ENCODE measurements around the gene CHCHD3.

Gene CHCHD3

GRCh38 chr7:132773527-132773956 is 308.3 kb downstream of the CHCHD3 start:
- peak; percentile 79 for DNase-seq (ENCODE audit: low read depth)

GRCh38 chr7:132771301-132771730 is 310.6 kb downstream of the CHCHD3 start:
- no peak for DNase-seq (ENCODE audit: low read depth)

GRCh38 chr7:132770055-132770454 is 311.8 kb downstream of the CHCHD3 start:
- no peak for DNase-seq (ENCODE audit: low read depth)

GRCh38 chr7:132769280-132769679 is 312.6 kb downstream of the CHCHD3 start:
- no peak for DNase-seq (ENCODE audit: low read depth)

- no peak for DNase-seq (ENCODE audit: low read depth)
Observed at GRCh38 chr7:132768099-132768498, 313.8 kb downstream of the CHCHD3 start.

- DNase-seq (ENCODE audit: low read depth): no peak
Observed at GRCh38 chr7:132767378-132767777, 314.5 kb downstream of the CHCHD3 start.

- no peak for DNase-seq (ENCODE audit: low read depth)
Observed at GRCh38 chr7:132766660-132767059, 315.2 kb downstream of the CHCHD3 start.

GRCh38 chr7:132765861-132766260 is 316.0 kb downstream of the CHCHD3 start:
- DNase-seq (ENCODE audit: low read depth): no peak

- DNase-seq (ENCODE audit: low read depth): no peak
Observed at GRCh38 chr7:132764762-132765161, 317.1 kb downstream of the CHCHD3 start.

GRCh38 chr7:132760866-132761265 is 321.0 kb downstream of the CHCHD3 start:
- DNase-seq (ENCODE audit: low read depth): no peak

GRCh38 chr7:132760244-132760623 is 321.7 kb downstream of the CHCHD3 start:
- peak; percentile 27 for DNase-seq (ENCODE audit: low read depth)

- no peak for DNase-seq (ENCODE audit: low read depth)
Observed at GRCh38 chr7:132759482-132760243, 322.2 kb downstream of the CHCHD3 start.

GRCh38 chr7:132758986-132759385 is 322.9 kb downstream of the CHCHD3 start:
- DNase-seq (ENCODE audit: low read depth): no peak

- DNase-seq (ENCODE audit: low read depth): no peak
Observed at GRCh38 chr7:132757783-132758182, 324.1 kb downstream of the CHCHD3 start.

- DNase-seq (ENCODE audit: low read depth): no peak
Observed at GRCh38 chr7:132756484-132756990, 325.4 kb downstream of the CHCHD3 start.

GRCh38 chr7:132755538-132756483 is 326.1 kb downstream of the CHCHD3 start:
- DNase-seq (ENCODE audit: low read depth): peak; percentile 26

- no peak for DNase-seq (ENCODE audit: low read depth)
Observed at GRCh38 chr7:132752431-132752830, 329.5 kb downstream of the CHCHD3 start.

GRCh38 chr7:132751244-132751647 is 330.6 kb downstream of the CHCHD3 start:
- DNase-seq (ENCODE audit: low read depth): no peak

- DNase-seq (ENCODE audit: low read depth): no peak
Observed at GRCh38 chr7:132750530-132751217, 331.2 kb downstream of the CHCHD3 start.

- DNase-seq (ENCODE audit: low read depth): no peak
Observed at GRCh38 chr7:132750096-132750495, 331.8 kb downstream of the CHCHD3 start.

GRCh38 chr7:132745510-132745909 is 336.4 kb downstream of the CHCHD3 start:
- DNase-seq (ENCODE audit: low read depth): no peak

- no peak for DNase-seq (ENCODE audit: low read depth)
Observed at GRCh38 chr7:132743974-132744373, 337.9 kb downstream of the CHCHD3 start.
